Parathyroid adenoma (tissue), 2 donors: ENCODE results near the gene CHCHD3.

Experiments
- H2AFZ ChIP-seq: fragments of 300-600 bp; sonication (generic); one replicate; pipeline ENCODE4 v1.7.0; 2017; ENCODE audit warnings: antibody characterized with exemption, mild to moderate bottlenecking
- H3K27ac ChIP-seq: fragments of 300-600 bp; sonication (generic); one replicate; pipeline ENCODE4 v1.7.0; 2017
- H3K27me3 ChIP-seq: fragments of 300-600 bp; sonication (generic); one replicate; pipeline ENCODE4 v1.7.0; 2017; ENCODE audit warnings: low read length; ENCODE audit not compliant: control insufficient read depth, insufficient read depth
- H3K36me3 ChIP-seq: fragments of 300-600 bp; sonication (generic); one replicate; pipeline ENCODE4 v1.7.0; 2017; ENCODE audit warnings: low read length; ENCODE audit not compliant: control insufficient read depth, insufficient read depth
- H3K4me1 ChIP-seq: fragments of 300-600 bp; sonication (generic); one replicate; pipeline ENCODE4 v1.7.0; 2017; ENCODE audit warnings: control low read depth
- H3K4me2 ChIP-seq: fragments of 300-600 bp; sonication (generic); one replicate; pipeline ENCODE4 v1.7.0; 2017; ENCODE audit warnings: low read length
- H3K4me3 ChIP-seq: fragments of 300-600 bp; sonication (generic); one replicate; pipeline ENCODE4 v1.7.0; 2017; ENCODE audit warnings: low read depth, low read length
- H3K79me2 ChIP-seq: fragments of 300-600 bp; sonication (generic); one replicate; pipeline ENCODE4 v1.7.0; 2017; ENCODE audit warnings: control low read depth
- H3K9ac ChIP-seq: fragments of 300-600 bp; sonication (generic); one replicate; pipeline ENCODE4 v1.7.0; 2017; ENCODE audit warnings: mild to moderate bottlenecking
- H3K9me3 ChIP-seq: fragments of 300-600 bp; sonication (generic); one replicate; pipeline ENCODE4 v1.7.0; 2017; ENCODE audit warnings: low read length; ENCODE audit not compliant: control insufficient read depth
- TF ChIP-seq, protein P1 (sequence below): fragments of 300-600 bp; sonication (generic); IDR thresholded peaks from one replicate; pipeline ENCODE4 v1.7.0; 2017; ENCODE audit warnings: antibody characterized with exemption, mild to moderate bottlenecking
- donor health status: primary hyperparathyroidism.

CHCHD3 gene

DNA sequence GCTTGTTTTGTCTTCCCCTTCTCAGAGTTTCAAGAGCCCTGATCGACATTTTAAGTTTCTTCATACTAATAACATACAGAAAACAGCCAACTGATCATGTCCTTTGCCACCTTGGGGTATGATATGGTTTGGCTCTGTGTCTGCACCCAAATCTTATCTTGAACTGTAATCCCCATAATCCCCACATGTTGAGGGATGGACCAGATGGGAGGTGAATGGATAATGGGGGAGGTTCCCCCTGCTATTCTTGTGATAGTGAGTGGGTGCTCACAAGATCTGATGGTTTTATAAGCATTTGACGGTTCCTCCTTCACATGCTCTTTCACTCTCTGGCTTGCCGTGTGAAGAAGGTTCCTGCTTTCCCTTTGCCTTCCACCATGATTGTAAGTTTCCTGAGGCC, 190.3 kb downstream of the CHCHD3 start:
- H3K36me3 ChIP-seq = no peaks in the 10 kb centered on the region
- H3K4me3 ChIP-seq = no peak overlapping the region
- no peak overlapping the region for H2AFZ ChIP-seq
- peaks cover 5% of the 10 kb centered on the region for H3K79me2 ChIP-seq
- H3K4me1 ChIP-seq = no peaks in the 10 kb centered on the region
- no peak overlapping the region for H3K9ac ChIP-seq
- no peaks in the 10 kb centered on the region for H3K27me3 ChIP-seq
- TF ChIP-seq, protein P1, sequence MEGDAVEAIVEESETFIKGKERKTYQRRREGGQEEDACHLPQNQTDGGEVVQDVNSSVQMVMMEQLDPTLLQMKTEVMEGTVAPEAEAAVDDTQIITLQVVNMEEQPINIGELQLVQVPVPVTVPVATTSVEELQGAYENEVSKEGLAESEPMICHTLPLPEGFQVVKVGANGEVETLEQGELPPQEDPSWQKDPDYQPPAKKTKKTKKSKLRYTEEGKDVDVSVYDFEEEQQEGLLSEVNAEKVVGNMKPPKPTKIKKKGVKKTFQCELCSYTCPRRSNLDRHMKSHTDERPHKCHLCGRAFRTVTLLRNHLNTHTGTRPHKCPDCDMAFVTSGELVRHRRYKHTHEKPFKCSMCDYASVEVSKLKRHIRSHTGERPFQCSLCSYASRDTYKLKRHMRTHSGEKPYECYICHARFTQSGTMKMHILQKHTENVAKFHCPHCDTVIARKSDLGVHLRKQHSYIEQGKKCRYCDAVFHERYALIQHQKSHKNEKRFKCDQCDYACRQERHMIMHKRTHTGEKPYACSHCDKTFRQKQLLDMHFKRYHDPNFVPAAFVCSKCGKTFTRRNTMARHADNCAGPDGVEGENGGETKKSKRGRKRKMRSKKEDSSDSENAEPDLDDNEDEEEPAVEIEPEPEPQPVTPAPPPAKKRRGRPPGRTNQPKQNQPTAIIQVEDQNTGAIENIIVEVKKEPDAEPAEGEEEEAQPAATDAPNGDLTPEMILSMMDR = no peak
- no peak overlapping the region for H3K4me2 ChIP-seq
- no peaks in the 10 kb centered on the region for H3K9me3 ChIP-seq
- no peak overlapping the region for H3K27ac ChIP-seq

DNA sequence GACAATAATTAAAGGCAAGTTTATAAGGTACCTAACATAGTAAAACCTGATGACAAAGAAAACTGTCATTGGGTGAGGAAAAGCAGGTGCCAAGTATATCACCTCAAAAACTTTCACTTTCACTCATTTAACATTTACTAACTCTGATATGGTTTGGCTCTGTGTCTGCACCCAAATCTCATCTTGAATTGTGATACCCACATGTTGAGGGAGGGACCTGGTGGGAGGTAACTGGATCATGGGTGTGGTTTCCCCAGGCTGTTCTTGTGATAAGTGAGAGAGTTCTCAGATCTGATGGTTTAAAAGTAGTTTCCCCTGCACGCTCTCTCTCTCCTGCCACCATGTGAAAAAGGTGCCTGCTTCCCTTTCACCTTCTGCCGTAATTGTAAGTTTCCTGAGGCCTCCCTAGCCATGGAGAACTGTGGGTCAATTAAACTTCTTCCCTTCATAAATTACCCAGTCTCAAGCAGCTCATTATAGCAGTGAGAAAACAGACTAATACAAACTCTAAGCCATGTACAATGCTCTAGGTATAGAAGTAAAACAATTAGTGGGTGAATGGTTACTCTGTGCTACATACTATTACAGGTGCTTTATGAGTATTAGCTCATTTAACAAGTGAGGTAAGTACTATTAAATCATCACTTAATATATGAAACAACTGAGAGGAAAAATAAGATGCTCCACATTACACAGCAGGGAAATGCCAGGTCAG, 199.0 kb downstream of the CHCHD3 start:
- no peak overlapping the region for H3K27ac ChIP-seq
- TF ChIP-seq, protein P1 = no peak
- H3K4me2 ChIP-seq = no peak overlapping the region

DNA sequence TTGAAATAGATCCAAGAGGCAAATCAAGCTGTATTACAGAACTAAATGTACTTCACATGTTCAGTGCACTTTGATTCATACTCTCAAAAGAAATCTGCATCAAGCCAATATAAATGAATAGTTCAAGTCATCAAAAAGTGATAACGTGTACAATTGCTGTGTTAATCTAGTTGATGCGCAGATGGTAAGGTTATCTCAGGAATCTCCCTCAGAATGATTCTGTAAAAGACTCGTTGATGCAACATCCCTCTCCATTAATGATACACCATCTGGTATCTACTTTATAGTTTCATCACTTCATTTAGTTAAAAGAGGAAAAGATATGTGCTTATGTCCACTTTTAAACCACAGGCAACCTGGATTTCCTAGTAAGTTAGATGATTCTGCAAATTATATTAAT, 200.6 kb downstream of the CHCHD3 start:
- TF ChIP-seq, protein P1 = no peak
- no peak overlapping the region for H2AFZ ChIP-seq
- H3K27ac ChIP-seq = no peak overlapping the region
- no peaks in the 10 kb centered on the region for H3K9me3 ChIP-seq
- H3K79me2 ChIP-seq = peaks cover 3% of the 10 kb centered on the region
- no peaks in the 10 kb centered on the region for H3K36me3 ChIP-seq
- H3K4me3 ChIP-seq = no peak overlapping the region
- H3K4me1 ChIP-seq = peaks cover 11% of the 10 kb centered on the region
- H3K4me2 ChIP-seq = no peak overlapping the region
- no peak overlapping the region for H3K9ac ChIP-seq
- H3K27me3 ChIP-seq = no peaks in the 10 kb centered on the region

More for the DNA sequence above, 199.0 kb downstream of the CHCHD3 start:
- H3K4me1 ChIP-seq = peaks cover 10% of the 10 kb centered on the region
- no peak overlapping the region for H3K9ac ChIP-seq
- H3K27me3 ChIP-seq = no peaks in the 10 kb centered on the region
- no peak overlapping the region for H2AFZ ChIP-seq
- no peaks in the 10 kb centered on the region for H3K36me3 ChIP-seq
- H3K79me2 ChIP-seq = no peaks in the 10 kb centered on the region
- H3K9me3 ChIP-seq = no peaks in the 10 kb centered on the region
- H3K4me3 ChIP-seq = no peak overlapping the region

DNA sequence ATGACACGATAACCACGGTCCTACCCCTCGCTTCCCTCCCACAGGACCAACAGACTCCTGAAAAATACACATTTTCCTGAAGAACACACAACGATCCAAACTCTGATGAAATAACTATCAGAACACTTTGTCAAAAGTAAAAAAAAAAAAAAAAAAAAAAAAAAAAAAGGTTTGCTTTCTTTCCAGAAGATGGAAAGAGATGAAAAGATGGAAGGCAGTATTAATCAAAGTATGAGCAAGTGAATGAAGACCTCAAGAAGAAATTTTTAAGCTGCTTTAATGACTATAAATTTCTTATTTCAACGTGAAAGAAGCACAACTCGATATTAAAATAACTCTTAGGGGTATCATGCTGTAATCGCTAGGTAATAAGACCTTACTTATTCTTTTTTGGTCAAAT, 202.3 kb downstream of the CHCHD3 start:
- Histone ChIP-seq H3K27ac (no peak overlapping the region), H3K27me3 (no peaks in the 10 kb centered on the region), H3K9ac (no peak overlapping the region), H3K9me3 (no peaks in the 10 kb centered on the region), H2AFZ (no peak overlapping the region), H3K4me1 (peaks cover 11% of the 10 kb centered on the region), H3K36me3 (no peaks in the 10 kb centered on the region), H3K79me2 (peaks cover 7% of the 10 kb centered on the region), H3K4me3 (no peak overlapping the region), H3K4me2 (no peak overlapping the region)
- TF ChIP-seq, protein P1 = no peak
